Measurements from ENCODE around the gene TFAP2A. TPM values are rescaled to one million over a fixed set of nuclear protein-coding genes. Genes with fewer than 3 reads are reported as not detected.

Gene TFAP2A
- total RNA-seq, 1 experiment from 2014 or later: 26.6 TPM

DNA sequence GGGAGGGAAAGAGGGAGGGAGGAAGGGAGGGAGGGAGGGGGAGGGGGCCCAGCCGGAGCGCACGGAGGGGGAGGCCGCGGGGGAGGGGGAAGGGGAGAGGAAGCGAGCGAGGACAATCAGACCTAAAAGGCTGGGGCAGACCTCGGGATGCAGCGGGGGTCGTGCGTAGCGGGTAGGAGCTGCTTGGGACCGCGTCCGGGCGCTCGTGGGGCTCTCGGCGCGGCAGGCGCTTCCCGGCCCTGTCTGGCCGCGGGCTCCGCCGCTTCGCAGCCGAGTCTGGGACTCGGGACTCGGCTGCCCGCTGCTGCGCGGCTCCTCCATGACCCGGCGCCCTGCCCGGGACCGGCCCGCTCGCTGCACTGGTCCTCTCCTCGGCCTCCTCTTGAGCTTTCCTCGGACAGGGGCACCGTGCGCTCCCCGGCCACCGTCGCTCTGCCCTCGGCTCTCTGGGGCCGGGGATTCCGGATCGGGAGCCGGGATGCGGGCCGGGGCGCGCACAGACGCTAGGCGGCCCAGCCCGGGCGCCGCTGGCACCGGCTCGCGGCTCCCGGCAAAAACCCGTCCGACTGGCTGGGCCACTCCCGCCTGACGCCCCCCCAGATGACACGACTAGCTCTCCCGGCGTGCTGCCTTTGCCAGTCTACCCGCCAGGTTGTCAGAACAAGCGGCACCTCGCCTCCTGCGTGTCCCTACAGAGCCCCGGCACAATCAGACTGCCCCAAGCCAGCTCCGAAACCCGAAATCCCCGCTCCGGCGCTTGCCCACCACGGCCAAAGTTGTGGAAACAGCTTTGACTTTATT, 2.2 kb downstream of the TFAP2A start:
- DNase-seq (ENCODE audit: low read depth): peak; percentile 58

- peak; percentile 99 for DNase-seq (ENCODE audit: low read depth)
These were observed 2.9 kb downstream of the TFAP2A start for GRCh38 chr6:10411971-10412460.

DNA sequence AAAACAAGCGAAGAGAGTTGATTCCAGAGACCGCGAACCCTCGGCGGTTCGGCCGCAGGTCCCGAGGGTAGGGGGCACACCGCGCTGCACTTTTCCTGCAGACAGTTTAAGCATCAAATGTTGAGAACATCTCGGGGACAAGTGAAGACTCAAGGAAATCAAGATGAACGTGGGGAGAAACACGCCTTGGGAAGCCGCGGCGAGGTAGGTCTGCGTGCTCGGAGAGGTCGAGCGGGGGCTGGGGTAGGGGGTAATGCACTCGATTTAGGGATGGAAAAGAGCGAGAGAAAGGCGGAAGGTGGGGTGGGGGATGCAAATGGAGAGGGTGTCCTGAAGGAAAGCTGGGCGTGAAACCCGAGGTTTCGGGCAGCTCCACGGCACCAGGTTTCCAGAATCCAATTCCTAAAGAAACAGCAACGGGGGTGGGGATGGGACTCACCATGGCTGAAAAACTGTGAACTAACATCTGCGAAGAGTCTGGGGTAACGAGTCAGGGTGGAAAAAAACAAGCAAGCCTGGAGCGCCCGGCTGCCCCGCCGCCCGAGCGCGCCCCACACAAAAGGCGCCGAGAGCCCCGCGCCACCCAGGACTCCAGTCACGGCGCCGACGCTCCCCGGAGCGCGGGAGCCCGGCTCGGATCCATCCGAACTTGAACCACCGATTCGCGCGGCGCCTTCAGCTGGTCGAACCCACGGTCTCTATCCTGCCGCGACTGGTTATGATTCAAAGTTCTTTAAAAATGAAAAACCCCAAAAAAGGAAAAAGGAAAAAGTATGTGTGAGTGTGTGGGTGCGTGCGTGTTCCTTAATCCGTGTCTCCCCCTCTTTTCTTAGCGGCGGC, 3.5 kb downstream of the TFAP2A start:
- peak; percentile 27 for DNase-seq (ENCODE audit: low read depth)

- peak; percentile 55 for DNase-seq (ENCODE audit: low read depth)
These were observed 4.4 kb downstream of the TFAP2A start for GRCh38 chr6:10410207-10411050.

- peak; percentile 48 for DNase-seq (ENCODE audit: low read depth)
These were observed 5.1 kb downstream of the TFAP2A start for GRCh38 chr6:10409731-10410206.

GRCh38 chr6:10409233-10409721, 5.6 kb downstream of the TFAP2A start:
- peak; percentile 62 for DNase-seq (ENCODE audit: low read depth)

GRCh38 chr6:10408457-10408856, 6.4 kb downstream of the TFAP2A start:
- no peak for DNase-seq (ENCODE audit: low read depth)

GRCh38 chr6:10407674-10408054, 7.2 kb downstream of the TFAP2A start:
- DNase-seq (ENCODE audit: low read depth): no peak

DNA sequence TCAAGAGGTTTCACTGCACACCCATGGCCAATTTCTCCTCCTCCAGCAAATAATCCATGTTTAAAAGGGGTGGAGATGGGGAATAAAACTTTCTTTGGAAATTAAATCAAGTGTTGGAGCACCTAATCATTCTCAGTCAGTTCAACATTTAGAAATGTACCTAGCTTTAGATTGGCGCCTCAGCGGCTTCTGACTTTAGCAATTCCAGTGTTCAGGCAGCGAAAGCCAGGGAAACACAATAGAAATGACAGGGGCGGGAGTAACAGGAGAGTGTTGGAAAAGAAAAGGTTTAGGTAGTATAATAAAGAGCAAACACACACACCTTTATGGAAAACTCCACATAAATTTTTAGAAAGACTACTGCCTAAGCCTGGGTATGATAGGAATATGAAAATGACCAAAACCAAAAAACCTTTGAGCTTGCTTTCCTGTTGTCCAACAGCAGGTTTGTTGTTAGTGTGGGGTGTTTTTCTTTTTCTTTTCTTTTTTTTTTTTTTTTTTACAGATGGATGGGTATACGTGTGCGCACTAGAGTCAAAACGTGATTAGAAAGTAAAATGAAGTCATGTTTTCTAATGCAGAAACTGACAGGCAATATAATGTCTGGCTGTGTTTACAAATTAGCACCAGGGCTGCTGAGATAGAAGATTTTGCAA, 7.7 kb downstream of the TFAP2A start:
- DNase-seq (ENCODE audit: low read depth): peak; percentile 38

GRCh38 chr6:10406556-10406955, 8.3 kb downstream of the TFAP2A start:
- DNase-seq (ENCODE audit: low read depth): peak; percentile 72

DNA sequence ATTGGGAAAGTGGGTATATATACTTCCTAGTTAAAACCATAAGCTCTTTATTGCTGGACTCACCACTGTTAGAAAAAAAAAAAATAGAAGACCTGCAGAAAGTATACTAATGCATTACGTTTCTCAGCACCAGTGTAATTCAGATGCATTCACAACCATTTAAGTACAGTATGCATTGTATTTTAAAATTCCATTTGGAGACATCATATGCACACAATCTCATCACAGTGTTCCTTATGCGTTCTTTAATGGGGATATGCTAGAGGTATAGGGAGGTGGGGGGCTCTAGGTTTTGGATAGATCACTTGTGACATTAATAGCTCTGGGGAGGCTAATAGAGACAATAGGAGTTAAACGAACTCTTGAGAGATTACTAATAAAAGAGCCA, 9.4 kb downstream of the TFAP2A start:
- no peak for DNase-seq (ENCODE audit: low read depth)

DNA sequence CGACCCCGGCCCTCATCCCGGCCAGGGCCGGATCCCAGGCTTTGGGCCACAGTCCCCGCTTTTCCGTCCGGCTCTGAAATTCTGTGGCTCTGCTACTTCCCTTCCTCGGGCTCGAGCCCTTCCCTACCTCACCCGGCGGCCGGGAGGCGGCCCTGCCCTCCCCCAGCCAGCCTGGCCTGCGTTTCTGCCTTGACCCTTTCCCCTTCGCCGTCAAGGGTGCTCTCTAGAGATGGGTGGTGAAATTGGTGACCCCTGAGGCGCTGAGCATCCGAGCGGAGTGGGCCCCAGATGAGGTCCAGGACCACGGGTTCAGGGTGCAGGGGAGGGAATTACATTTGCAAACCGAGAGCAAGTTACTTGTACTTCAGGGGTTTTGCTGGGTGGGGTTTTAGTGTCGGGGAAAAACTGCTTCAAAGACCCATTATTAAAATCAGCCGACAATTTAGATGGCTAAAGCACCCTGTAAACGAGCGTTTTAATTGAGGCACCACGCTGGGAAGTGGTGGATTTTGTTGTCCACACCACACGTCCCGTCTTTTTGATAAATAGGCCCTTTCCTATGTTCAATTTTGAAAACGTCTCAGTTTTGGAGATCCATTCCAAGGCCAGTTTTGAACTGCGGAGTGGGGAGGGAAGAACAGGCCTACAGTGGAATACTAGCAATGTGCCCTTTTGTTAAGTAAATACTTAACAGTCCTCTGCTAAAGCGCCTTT, 9.9 kb downstream of the TFAP2A start:
- peak; percentile 60 for DNase-seq (ENCODE audit: low read depth)

DNA sequence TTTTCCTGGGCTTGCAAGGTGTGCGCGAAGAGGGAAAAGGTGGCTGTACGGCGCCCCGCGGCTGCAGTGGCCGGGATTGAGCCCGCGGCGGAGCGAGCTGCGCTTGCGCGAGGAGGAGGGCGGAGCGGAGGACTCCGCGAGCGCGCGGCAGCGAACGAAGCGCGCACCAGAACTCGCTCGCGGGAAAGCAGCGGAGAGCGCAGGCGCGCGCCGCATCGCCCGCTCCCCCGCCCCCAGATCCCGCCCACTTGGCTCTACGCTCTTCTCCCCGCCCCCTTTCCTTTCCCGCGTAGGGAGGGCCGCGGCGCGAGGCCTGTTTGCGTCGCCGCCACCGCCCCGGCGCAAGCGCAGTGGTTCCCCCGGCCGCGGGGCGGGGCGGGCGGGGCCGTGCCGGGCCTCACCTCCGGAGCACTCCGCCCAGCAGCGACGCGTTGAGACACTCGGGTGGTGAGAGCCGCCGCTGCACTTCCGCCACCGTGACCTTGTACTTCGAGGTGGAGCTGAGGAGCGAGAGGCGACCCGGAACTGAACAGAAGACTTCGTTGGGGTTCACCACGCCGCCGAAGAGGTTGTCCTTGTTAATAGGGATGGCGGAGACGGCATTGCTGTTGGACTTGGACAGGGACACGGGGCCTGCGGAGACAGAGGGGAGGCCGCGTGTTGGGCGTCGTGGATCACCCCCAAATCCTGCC, 10.6 kb downstream of the TFAP2A start:
- peak; percentile 100 for DNase-seq (ENCODE audit: low read depth)

DNA sequence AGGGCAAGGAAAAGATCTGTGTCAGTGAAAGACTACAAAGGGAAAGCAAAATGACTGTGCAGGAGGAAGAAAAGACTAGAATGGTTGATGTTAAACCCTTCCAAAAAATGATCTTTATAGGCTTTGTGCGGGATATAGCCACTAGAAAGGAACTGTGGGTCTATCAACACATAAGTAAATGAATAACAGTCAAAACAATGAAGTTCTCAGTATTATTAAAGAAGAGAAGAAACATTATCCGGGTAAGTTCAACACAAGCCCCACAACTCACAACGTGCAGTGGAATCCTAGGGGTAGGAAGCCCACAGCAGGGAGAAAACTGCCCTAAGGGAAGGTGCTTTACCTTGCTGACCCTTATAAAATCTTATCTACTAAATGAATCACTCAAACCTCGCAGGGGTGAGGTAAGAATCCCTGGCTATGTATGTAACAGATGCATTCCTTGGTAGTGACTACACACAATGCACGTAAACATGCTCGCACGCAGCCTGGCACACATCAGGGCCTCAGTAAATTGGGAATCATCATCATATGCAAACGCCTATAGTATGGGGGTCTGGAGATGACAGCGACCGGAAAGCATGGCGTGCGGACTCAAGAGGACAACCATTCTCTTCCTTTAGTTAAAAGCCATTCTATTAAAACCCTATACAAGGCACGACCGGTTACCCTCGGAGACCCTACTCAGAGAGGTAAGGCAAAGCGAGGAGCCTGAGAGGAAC, 11.3 kb downstream of the TFAP2A start:
- peak; percentile 98 for DNase-seq (ENCODE audit: low read depth)

GRCh38 chr6:10402648-10403311, 12.1 kb downstream of the TFAP2A start:
- no peak for DNase-seq (ENCODE audit: low read depth)

GRCh38 chr6:10401632-10402223, 13.1 kb downstream of the TFAP2A start:
- no peak for DNase-seq (ENCODE audit: low read depth)

- DNase-seq (ENCODE audit: low read depth): no peak
These were observed 13.8 kb downstream of the TFAP2A start for GRCh38 chr6:10401004-10401536.

DNA sequence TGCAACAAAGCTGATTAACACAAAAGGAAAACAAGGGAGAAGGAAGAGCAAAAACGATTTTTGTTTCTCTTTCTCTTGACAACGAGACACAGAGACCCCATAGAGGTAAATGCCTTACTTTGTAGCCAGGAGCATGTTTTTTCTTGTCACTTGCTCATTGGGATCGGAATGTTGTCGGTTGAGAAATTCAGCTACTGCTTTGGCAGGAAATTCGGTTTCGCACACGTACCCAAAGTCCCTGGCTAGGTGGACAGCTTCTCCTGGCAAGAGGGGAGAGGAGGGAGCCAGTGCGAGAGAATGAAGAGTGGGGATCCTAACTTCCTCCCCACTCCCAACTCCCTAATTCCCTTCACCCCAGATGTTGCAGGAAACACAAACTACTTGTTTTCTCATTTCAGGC, 14.5 kb downstream of the TFAP2A start:
- no peak for DNase-seq (ENCODE audit: low read depth)

All from M059J (cell line).